ENCODE measurements around the gene CDK13. TPM values are rescaled to one million over a fixed set of nuclear protein-coding genes. Genes with fewer than 3 reads are reported as not detected.

CDK13 gene
- total RNA-seq, 3 donors from 2014 or later: 48.1 to 59.5 (median 57.5) TPM

- Histone ChIP-seq H3K4me1 (ENCODE audit: low read depth) (peaks cover 35% of the 10 kb centered on the region), H3K36me3 (ENCODE audit: low read depth) (no peaks in the 10 kb centered on the region), H3K9me3 (no peaks in the 10 kb centered on the region), H3K4me3 (no peak overlapping the region)
- intact Hi-C loops (cut with DNase I, micrococcal nuclease): no loop called here
- DNase-seq: no peak
- TF ChIP-seq CTCF (IDR thresholded peaks at IDR 0.05): no peak
- ATAC-seq: no peak
Observed at GRCh38 chr7:39958038-39958437, 8.0 kb downstream of the CDK13 start.

GRCh38 chr7:39967406-39968161 lies 17.5 kb downstream of the CDK13 start:
- Histone ChIP-seq H3K36me3 (ENCODE audit: low read depth) (no peaks in the 10 kb centered on the region), H3K4me3 (no peak overlapping the region), H3K9me3 (no peaks in the 10 kb centered on the region), H3K4me1 (ENCODE audit: low read depth) (peaks cover 3% of the 10 kb centered on the region)
- no peak for TF ChIP-seq CTCF (IDR thresholded peaks at IDR 0.05)
- intact Hi-C loops (cut with DNase I, micrococcal nuclease): no loop called here
- ATAC-seq (no peak), DNase-seq (no peak)

DNA sequence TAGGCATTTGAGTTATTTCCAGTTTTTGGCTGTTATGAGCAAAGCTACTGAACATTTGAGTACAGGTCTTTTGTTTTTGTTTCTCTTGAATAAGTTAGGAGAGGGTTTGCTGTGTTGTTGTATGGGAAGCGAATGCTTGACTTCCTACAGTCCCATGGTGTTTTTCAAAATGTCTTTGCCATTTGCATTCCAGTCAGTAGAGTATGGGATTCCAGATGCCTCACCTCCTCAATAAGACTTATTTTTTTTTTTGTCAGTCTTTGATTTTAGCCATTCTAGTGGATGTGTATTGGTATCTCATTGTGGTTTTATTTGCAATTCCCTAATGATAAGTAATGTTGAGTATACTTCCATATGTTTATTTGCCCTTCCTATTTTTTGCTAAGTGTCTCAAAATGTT lies 19.4 kb downstream of the CDK13 start:
- H3K4me3 ChIP-seq: no peak overlapping the region
- no peaks in the 10 kb centered on the region for H3K9me3 ChIP-seq
- ATAC-seq (no peak), DNase-seq (no peak)
- intact Hi-C loops (cut with DNase I, micrococcal nuclease): no loop called here
- TF ChIP-seq CTCF (IDR thresholded peaks at IDR 0.05): no peak
- no peaks in the 10 kb centered on the region for H3K36me3 ChIP-seq (ENCODE audit: low read depth)
- peaks cover 3% of the 10 kb centered on the region for H3K4me1 ChIP-seq (ENCODE audit: low read depth)

DNA sequence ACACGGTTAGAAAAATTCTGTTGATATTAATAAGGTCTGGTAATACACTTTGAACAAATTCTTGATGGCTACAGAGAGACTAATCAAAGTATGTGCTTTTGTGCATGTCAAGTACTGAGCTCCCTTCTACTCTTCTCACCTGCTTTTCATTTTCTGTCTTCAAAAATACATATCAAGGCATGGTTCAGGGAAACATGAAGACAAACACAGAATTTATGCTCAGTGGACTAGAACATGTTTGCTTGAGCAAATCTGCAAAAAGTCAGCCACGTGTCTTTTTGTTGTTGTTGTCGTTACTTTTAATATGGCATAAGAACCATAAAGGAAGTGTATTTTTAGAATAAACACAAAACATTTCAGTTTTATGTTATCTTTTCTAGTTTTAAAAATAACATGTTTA lies 21.9 kb downstream of the CDK13 start:
- H3K36me3 ChIP-seq (ENCODE audit: low read depth): no peaks in the 10 kb centered on the region
- no peak for TF ChIP-seq CTCF (IDR thresholded peaks at IDR 0.05)
- intact Hi-C loops (cut with DNase I, micrococcal nuclease): no loop called here
- peaks cover 12% of the 10 kb centered on the region for H3K4me1 ChIP-seq (ENCODE audit: low read depth)
- no peak for ATAC-seq
- DNase-seq: no peak
- no peak overlapping the region for H3K4me3 ChIP-seq
- H3K9me3 ChIP-seq: no peaks in the 10 kb centered on the region

DNA sequence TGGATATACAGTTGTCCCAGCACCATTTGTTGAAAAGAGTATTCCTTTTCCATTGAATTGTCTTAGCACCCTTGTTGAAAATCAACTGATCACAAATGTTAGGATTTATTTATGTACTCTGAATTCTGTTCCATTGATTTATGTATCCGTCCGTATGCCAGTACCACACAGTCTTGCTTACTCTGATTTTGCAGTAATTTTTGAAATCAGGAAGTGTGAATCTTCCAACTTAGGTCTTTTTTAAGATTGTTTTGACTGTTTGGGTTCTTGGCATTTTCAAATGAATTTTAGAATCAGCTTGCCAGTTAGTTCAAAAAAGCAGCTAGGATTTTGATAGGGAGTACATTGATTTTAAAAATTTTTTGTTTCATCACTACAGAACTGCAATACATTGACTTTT lies 23.7 kb downstream of the CDK13 start:
- H3K4me1 ChIP-seq (ENCODE audit: low read depth): peaks cover 12% of the 10 kb centered on the region
- ATAC-seq (no peak), DNase-seq (no peak)
- TF ChIP-seq CTCF (IDR thresholded peaks at IDR 0.05): no peak
- intact Hi-C loops (cut with DNase I, micrococcal nuclease): no loop called here
- no peak overlapping the region for H3K4me3 ChIP-seq
- H3K9me3 ChIP-seq: no peaks in the 10 kb centered on the region
- no peaks in the 10 kb centered on the region for H3K36me3 ChIP-seq (ENCODE audit: low read depth)

Measured in mucosa of descending colon (tissue), 3 donors.